ENCODE measurements around the gene CTR9. TPM values are rescaled to one million over a fixed set of nuclear protein-coding genes. Genes with fewer than 3 reads are reported as not detected.
A peak's percentile ranks its signal among the peaks of the same experiment; 100 is the strongest.

CTR9 gene
- total and polyA plus RNA-seq, 2 donors = 27.4 to 29.6 TPM

DNA sequence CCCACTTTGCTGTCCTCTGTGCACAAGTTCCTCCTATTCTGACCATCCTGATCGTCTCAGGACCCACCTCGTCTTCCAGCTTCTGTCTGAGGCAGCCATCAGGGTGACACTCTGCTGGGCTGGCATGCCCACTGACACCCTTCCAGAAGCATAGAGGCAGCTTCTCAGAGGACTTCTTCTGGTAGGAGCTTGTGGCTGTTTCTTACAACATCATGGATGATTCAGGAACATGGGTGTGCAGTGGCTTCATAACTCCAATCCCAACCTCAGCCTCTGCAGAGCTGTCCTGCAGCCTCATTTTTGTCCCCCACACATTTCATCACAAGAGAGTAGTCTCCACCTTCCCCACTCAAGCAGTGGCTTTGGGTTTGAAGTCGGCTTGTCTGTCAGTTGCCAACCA, 20.9 kb upstream of the CTR9 start:
- 96% methylated on average over 3 of the region's 3 CpGs for WGBS
- DNase-seq (ENCODE audit: low read depth in 6 of 9, low spot score in 9 of 9) = no peak
- no peak overlapping the region for H3K27ac ChIP-seq (ENCODE audit: low read depth in 1 of 2, low read length in 1 of 2)
- no peak overlapping the region for H3K4me3 ChIP-seq (ENCODE audit: low read length in 2 of 2)
- peaks cover 0 to 7% of the 10 kb centered on the region in 2 donors for H3K9me3 ChIP-seq (ENCODE audit: control insufficient read depth in 2 of 2, insufficient read depth in 1 of 2, low read length in 1 of 2)
- H3K27me3 ChIP-seq (ENCODE audit: control insufficient read depth in 2 of 2, insufficient read depth in 1 of 2, low read length in 1 of 2) = peaks cover 0 to 3% of the 10 kb centered on the region in 2 donors
- no peaks in the 10 kb centered on the region for H3K36me3 ChIP-seq (ENCODE audit: control insufficient read depth in 2 of 2, insufficient read depth in 2 of 2, low read length in 1 of 2)
- peaks cover 4 to 16% of the 10 kb centered on the region in 2 donors for H3K4me1 ChIP-seq (ENCODE audit: control insufficient read depth in 2 of 2, insufficient read depth in 2 of 2, low read length in 2 of 2)

DNA sequence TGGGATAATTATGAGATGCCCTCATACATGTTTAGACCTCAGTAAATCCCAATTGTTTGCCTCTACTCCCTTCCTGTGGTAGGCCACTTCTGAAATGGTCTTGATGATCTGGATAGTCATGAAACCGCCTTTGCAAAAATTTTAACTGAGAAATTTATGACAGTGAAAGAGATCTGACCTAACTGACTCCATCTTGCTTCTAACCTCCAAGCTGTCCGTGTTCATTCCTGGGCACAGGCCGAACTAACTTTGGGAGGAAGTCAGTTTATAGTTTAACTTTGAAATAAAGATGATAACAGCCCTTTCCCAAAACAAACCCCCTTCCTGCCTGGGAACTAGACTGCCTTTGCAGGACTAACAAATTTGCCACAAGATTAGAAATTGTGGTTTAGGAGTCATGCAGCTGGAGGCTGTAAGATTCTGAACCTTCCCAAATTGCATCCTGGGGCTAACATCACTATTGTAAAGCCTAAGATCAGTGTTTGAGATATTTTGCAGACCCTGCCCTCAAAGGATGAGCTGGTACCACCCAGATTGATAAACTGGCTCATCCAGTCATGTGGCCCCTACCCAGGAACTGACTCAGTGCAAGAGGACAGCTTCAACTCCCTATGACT, 19.9 kb upstream of the CTR9 start:
- no peak overlapping the region for H3K27ac ChIP-seq (ENCODE audit: low read depth in 1 of 2, low read length in 1 of 2)
- H3K4me1 ChIP-seq (ENCODE audit: control insufficient read depth in 2 of 2, insufficient read depth in 2 of 2, low read length in 2 of 2) = peaks cover 0 to 13% of the 10 kb centered on the region in 2 donors
- peaks cover 0 to 3% of the 10 kb centered on the region in 2 donors for H3K27me3 ChIP-seq (ENCODE audit: control insufficient read depth in 2 of 2, insufficient read depth in 1 of 2, low read length in 1 of 2)
- no peak for DNase-seq (ENCODE audit: low read depth in 6 of 9, low spot score in 9 of 9)
- 73% methylated on average over 3 of the region's 3 CpGs for WGBS
- no peaks in the 10 kb centered on the region for H3K36me3 ChIP-seq (ENCODE audit: control insufficient read depth in 2 of 2, insufficient read depth in 2 of 2, low read length in 1 of 2)
- H3K4me3 ChIP-seq (ENCODE audit: low read length in 2 of 2) = no peak overlapping the region
- H3K9me3 ChIP-seq (ENCODE audit: control insufficient read depth in 2 of 2, insufficient read depth in 1 of 2, low read length in 1 of 2) = peaks cover 0 to 7% of the 10 kb centered on the region in 2 donors

DNA sequence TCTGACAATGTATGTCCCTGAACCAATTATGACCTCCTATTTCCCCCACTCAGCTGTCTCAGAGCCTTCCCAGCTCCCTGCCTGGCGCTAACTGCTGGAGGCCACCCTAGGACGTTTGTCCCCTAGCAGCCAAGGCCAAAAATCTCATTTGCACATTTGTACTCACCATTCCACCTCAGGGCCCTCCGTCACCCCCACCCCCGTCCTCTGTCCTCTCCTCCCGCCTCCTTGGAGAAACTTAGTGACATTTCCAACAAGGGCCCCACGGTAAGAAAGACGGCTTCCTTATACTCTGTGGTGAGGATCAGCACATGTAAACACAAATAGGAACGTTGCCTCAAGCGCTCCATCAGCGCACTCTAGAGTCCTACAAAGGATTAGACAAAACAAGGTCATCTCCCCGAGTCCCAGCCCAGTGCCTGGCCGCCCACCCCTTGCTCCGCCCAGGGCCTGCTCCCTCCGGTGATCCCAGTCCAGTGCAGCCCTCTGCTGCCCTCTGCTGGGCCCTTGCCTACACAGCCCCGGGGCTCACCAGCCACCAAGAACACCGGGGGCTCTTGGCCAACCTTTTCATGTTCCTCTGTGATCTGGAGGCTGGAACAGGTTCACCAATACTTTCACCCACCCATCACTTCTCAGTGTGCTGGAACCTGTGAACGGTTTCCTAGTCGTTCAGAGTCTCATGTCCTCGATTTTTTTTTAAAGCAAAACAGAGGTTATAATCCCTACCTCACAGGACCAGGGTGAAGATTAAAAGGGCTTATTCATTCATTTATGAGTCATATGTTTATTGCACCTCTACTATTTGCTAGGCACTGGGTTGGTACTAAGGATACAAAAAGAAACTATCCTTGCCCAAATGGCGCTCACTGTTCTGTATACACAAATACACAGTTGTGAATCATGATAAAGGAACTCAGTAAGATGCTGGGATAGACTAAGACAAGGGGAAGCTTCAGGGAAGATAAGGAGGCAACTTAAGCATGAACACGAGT, 15.3 kb upstream of the CTR9 start:
- H3K27ac ChIP-seq (ENCODE audit: low read depth in 1 of 2, low read length in 1 of 2) = no peak overlapping the region
- peaks cover 0 to 7% of the 10 kb centered on the region in 2 donors for H3K9me3 ChIP-seq (ENCODE audit: control insufficient read depth in 2 of 2, insufficient read depth in 1 of 2, low read length in 1 of 2)
- peaks cover 0 to 6% of the 10 kb centered on the region in 2 donors for H3K4me1 ChIP-seq (ENCODE audit: control insufficient read depth in 2 of 2, insufficient read depth in 2 of 2, low read length in 2 of 2)
- no peaks in the 10 kb centered on the region for H3K36me3 ChIP-seq (ENCODE audit: control insufficient read depth in 2 of 2, insufficient read depth in 2 of 2, low read length in 1 of 2)
- WGBS = 20% methylated on average over 21 of the region's 21 CpGs
- H3K4me3 ChIP-seq (ENCODE audit: low read length in 2 of 2) = no peak overlapping the region
- DNase-seq (ENCODE audit: low read depth in 6 of 9, low spot score in 9 of 9) = peak in 8 of 9 donors; percentile 64 to 90 (median 81)
- H3K27me3 ChIP-seq (ENCODE audit: control insufficient read depth in 2 of 2, insufficient read depth in 1 of 2, low read length in 1 of 2) = no peaks in the 10 kb centered on the region

DNA sequence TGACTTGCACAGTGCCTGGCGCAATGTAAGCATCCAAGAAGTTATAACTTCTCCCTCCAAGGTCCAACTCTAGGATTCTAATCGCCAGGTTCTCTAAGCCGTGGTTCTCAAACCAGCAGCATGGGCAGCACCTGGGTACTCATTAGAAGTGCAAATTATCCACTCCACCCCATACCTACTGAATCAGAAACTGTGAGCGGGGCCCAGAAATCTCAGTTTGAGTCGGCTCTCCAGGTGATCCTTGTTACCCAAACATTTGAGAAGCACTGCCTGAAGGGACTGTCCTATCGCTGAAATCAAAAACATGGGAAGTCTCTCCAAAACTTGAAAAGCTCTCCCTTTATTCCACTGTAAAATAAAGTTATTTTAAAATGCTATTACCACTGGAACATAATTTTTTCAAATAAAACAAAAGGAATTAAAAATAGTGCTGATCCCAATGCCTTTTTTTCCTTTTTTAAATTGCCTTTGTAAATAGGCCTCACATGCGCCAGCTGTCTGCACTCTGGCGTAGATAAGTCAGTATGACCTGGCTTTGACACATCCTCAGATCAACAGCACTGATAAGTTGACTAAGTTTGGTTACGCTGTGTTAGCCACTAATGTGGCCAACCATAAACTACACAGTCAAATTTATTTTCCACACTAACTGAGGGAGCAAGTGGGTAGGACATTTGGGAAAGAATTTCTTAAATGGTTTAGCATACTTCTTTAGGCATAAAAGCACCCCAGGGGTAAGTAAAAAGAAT, 8.4 kb upstream of the CTR9 start:
- Histone ChIP-seq H3K27me3 (ENCODE audit: control insufficient read depth in 2 of 2, insufficient read depth in 1 of 2, low read length in 1 of 2) (no peaks in the 10 kb centered on the region), H3K4me1 (ENCODE audit: control insufficient read depth in 2 of 2, insufficient read depth in 2 of 2, low read length in 2 of 2) (peaks cover 8 to 18% of the 10 kb centered on the region in 2 donors), H3K27ac (ENCODE audit: low read depth in 1 of 2, low read length in 1 of 2) (no peak overlapping the region), H3K4me3 (ENCODE audit: low read length in 2 of 2) (no peak overlapping the region), H3K9me3 (ENCODE audit: control insufficient read depth in 2 of 2, insufficient read depth in 1 of 2, low read length in 1 of 2) (no peaks in the 10 kb centered on the region), H3K36me3 (ENCODE audit: control insufficient read depth in 2 of 2, insufficient read depth in 2 of 2, low read length in 1 of 2) (no peaks in the 10 kb centered on the region)
- WGBS = 69% methylated on average over 9 of the region's 9 CpGs
- peak in 2 of 9 donors; percentile 28 to 59 for DNase-seq (ENCODE audit: low read depth in 6 of 9, low spot score in 9 of 9)

DNA sequence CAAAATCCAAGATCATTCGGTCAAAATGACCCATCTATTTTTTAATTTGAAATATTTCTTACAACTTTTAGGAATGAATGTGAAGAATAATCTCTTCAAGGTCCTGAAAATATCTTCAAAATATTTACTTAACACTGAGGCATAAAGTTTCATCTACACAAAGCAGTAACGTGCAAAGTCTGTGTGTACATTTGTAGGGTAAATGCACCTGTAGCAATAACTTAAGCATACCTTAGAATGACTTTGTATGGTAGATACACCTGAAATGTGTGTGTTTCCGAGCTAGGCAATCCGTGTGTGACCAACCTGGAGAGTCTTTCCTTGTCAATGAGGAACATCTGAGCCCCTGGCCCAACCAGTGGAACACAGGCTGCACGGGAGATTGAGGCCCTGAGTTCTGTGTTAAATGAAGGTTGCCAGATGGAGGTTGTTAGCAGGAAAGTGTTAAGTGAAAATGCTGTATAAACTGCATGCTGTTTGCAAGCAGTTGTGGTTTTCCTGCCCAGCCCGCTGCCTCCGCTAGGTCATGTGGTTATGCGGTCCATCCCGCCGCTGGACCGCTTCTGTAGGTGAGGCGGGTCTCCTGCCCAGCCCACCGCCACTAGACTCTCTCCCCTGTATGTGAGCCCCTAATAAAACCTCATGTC, 7.6 kb upstream of the CTR9 start:
- peaks cover 8 to 18% of the 10 kb centered on the region in 2 donors for H3K4me1 ChIP-seq (ENCODE audit: control insufficient read depth in 2 of 2, insufficient read depth in 2 of 2, low read length in 2 of 2)
- peak overlapping the region in 1 of 2 donors; percentile 53 for H3K27ac ChIP-seq (ENCODE audit: low read depth in 1 of 2, low read length in 1 of 2)
- H3K27me3 ChIP-seq (ENCODE audit: control insufficient read depth in 2 of 2, insufficient read depth in 1 of 2, low read length in 1 of 2) = no peaks in the 10 kb centered on the region
- no peaks in the 10 kb centered on the region for H3K9me3 ChIP-seq (ENCODE audit: control insufficient read depth in 2 of 2, insufficient read depth in 1 of 2, low read length in 1 of 2)
- H3K4me3 ChIP-seq (ENCODE audit: low read length in 2 of 2) = no peak overlapping the region
- DNase-seq (ENCODE audit: low read depth in 6 of 9, low spot score in 9 of 9) = peak in 1 of 9 donors; percentile 52
- H3K36me3 ChIP-seq (ENCODE audit: control insufficient read depth in 2 of 2, insufficient read depth in 2 of 2, low read length in 1 of 2) = no peaks in the 10 kb centered on the region
- 15% methylated on average over 13 of the region's 13 CpGs for WGBS

DNA sequence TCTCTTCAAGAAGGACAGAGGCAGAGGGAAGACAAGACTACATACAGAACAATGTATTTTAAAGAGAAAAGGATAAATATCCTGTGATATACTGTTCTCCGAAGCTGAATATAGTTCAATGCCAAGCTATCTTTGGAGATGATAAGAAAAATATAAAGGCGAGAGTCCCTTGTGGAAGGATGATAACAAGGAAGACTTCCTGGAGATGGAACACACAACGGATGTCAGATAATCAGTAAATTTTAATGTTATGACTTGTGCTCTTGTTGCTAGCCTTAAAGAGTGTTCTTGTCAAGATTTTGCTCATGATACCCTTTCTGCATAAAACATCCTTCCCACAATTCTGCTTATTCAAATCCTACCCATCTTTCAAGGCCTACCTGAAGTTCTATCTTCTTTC, 6.8 kb upstream of the CTR9 start:
- no peak overlapping the region for H3K27ac ChIP-seq (ENCODE audit: low read depth in 1 of 2, low read length in 1 of 2)
- no peaks in the 10 kb centered on the region for H3K27me3 ChIP-seq (ENCODE audit: control insufficient read depth in 2 of 2, insufficient read depth in 1 of 2, low read length in 1 of 2)
- no peaks in the 10 kb centered on the region for H3K36me3 ChIP-seq (ENCODE audit: control insufficient read depth in 2 of 2, insufficient read depth in 2 of 2, low read length in 1 of 2)
- WGBS = 81% methylated on average over 3 of the region's 3 CpGs
- H3K4me3 ChIP-seq (ENCODE audit: low read length in 2 of 2) = no peak overlapping the region
- peaks cover 8 to 18% of the 10 kb centered on the region in 2 donors for H3K4me1 ChIP-seq (ENCODE audit: control insufficient read depth in 2 of 2, insufficient read depth in 2 of 2, low read length in 2 of 2)
- H3K9me3 ChIP-seq (ENCODE audit: control insufficient read depth in 2 of 2, insufficient read depth in 1 of 2, low read length in 1 of 2) = no peaks in the 10 kb centered on the region
- no peak for DNase-seq (ENCODE audit: low read depth in 6 of 9, low spot score in 9 of 9)

DNA sequence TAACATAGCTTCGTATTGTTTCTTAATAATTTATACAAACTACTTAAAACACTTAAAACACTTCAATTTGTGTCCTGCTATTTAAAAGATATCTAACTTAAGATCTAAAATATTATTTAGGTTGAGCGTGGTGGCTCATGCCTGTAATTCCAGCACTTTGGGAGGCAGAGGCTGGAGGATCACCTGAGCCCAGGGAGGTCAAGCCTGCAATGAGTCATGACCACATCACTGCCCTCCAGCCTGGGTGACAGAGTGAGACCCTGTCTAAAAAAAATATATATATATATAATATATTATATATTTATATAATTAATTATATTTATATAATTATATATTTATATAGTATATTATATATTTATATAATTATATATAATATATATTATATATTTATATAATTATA, 4.2 kb upstream of the CTR9 start:
- Histone ChIP-seq H3K4me3 (ENCODE audit: low read length in 2 of 2) (no peak overlapping the region), H3K36me3 (ENCODE audit: control insufficient read depth in 2 of 2, insufficient read depth in 2 of 2, low read length in 1 of 2) (no peaks in the 10 kb centered on the region), H3K9me3 (ENCODE audit: control insufficient read depth in 2 of 2, insufficient read depth in 1 of 2, low read length in 1 of 2) (no peaks in the 10 kb centered on the region), H3K4me1 (ENCODE audit: control insufficient read depth in 2 of 2, insufficient read depth in 2 of 2, low read length in 2 of 2) (peaks cover 8 to 26% of the 10 kb centered on the region in 2 donors), H3K27me3 (ENCODE audit: control insufficient read depth in 2 of 2, insufficient read depth in 1 of 2, low read length in 1 of 2) (no peaks in the 10 kb centered on the region), H3K27ac (ENCODE audit: low read depth in 1 of 2, low read length in 1 of 2) (no peak overlapping the region)
- DNase-seq (ENCODE audit: low read depth in 6 of 9, low spot score in 9 of 9) = no peak
- WGBS = over 99% methylated on average over 2 of the region's 2 CpGs

DNA sequence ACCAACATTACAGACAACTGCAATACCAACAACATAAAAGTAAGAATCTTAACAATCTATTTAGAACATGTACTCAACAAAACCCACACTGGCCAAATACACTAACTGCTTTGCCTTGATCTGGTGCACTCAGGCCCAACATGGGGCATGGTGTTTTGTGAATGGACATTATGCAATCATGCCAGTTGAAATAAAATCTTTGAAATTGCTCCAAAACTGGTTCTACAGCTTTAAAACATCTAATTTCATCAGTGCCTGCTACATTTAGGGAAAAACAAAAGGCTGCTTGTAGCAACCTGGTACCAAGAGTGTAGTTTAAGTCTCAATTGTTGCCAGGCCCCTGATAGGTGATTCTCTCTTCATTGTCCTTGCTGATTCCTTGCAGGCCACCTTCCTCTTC, 3.3 kb upstream of the CTR9 start:
- no peak for DNase-seq (ENCODE audit: low read depth in 6 of 9, low spot score in 9 of 9)
- Histone ChIP-seq H3K27me3 (ENCODE audit: control insufficient read depth in 2 of 2, insufficient read depth in 1 of 2, low read length in 1 of 2) (no peaks in the 10 kb centered on the region), H3K27ac (ENCODE audit: low read depth in 1 of 2, low read length in 1 of 2) (no peak overlapping the region), H3K36me3 (ENCODE audit: control insufficient read depth in 2 of 2, insufficient read depth in 2 of 2, low read length in 1 of 2) (peaks cover 0 to 2% of the 10 kb centered on the region in 2 donors), H3K4me1 (ENCODE audit: control insufficient read depth in 2 of 2, insufficient read depth in 2 of 2, low read length in 2 of 2) (peaks cover 3 to 20% of the 10 kb centered on the region in 2 donors), H3K9me3 (ENCODE audit: control insufficient read depth in 2 of 2, insufficient read depth in 1 of 2, low read length in 1 of 2) (no peaks in the 10 kb centered on the region), H3K4me3 (ENCODE audit: low read length in 2 of 2) (no peak overlapping the region)

Measured in thymus (tissue), 11 donors.